Calu3 (cell line): ENCODE data around the gene GPR62. TPM values are rescaled to one million over a fixed set of nuclear protein-coding genes. Genes with fewer than 3 reads are reported as not detected.

Experiments used
- BruUV-seq: library from RNA; stranded (reverse); fragments of 400-500 nt; replicated peaks from 2 replicates; lab custom pipeline; 2021; lab: Mats Ljungman, UMichigan
- CTCF ChIA-PET: fragments of 300-600 bp; sonication (Branson Sonifier 250); formaldehyde crosslinking; loops from one replicate; lab custom pipeline; 2022; ENCODE audit warnings: antibody characterized with exemption; lab: Charles Lee
- DNase-seq: peaks from one replicate; pipeline ENCODE4 v3.0.0; 2022
- H3K27ac Mint-ChIP-seq: one replicate; pipeline ENCODE4 v1.8.0; 2022; ENCODE audit warnings: mixed read lengths; ENCODE audit not compliant: unreplicated experiment
- H3K27me3 Mint-ChIP-seq: one replicate; pipeline ENCODE4 v1.8.0; 2022; ENCODE audit warnings: mixed read lengths; ENCODE audit not compliant: unreplicated experiment
- H3K36me3 Mint-ChIP-seq: one replicate; pipeline ENCODE4 v1.8.0; 2022; ENCODE audit warnings: mild to moderate bottlenecking, moderate library complexity, mixed read lengths; ENCODE audit not compliant: insufficient read depth, unreplicated experiment
- H3K4me1 Mint-ChIP-seq: one replicate; pipeline ENCODE4 v1.8.0; 2022; ENCODE audit warnings: mild to moderate bottlenecking, low read depth, mixed read lengths; ENCODE audit not compliant: unreplicated experiment
- H3K4me3 Mint-ChIP-seq: one replicate; pipeline ENCODE4 v1.8.0; 2022; ENCODE audit warnings: mild to moderate bottlenecking, low read depth, moderate library complexity, mixed read lengths; ENCODE audit not compliant: unreplicated experiment
- H3K9me3 Mint-ChIP-seq: one replicate; pipeline ENCODE4 v1.8.0; 2022; ENCODE audit warnings: low read depth, mixed read lengths; ENCODE audit not compliant: unreplicated experiment
- CTCF ChIP-seq: fragments of 200-600 bp; IDR thresholded peaks from one replicate; pipeline ENCODE4 v1.8.0; 2022; ENCODE audit warnings: antibody characterized with exemption; ENCODE audit not compliant: unreplicated experiment
- intact Hi-C: fragments of 100-400 bp; cut with micrococcal nuclease; formaldehyde crosslinking; loops from one replicate; pipeline ENCODE4 v1.10.0; 2022; ENCODE audit not compliant: unreplicated experiment
- total RNA-seq: library from RNA; stranded (reverse); gene quantifications from 2 replicates; pipeline ENCODE4 v1.2.3, GENCODE V29; 2022

GPR62 gene
- total RNA-seq, 1 experiment from 2014 or later = not detected

GRCh38 chr3:51970606-51971300, 15.6 kb downstream of the GPR62 start:
- H3K9me3 Mint-ChIP-seq = no peaks in the 10 kb centered on the region
- TF ChIP-seq CTCF = no peak
- CTCF ChIA-PET = no interaction called here
- H3K27ac Mint-ChIP-seq = no peak overlapping the region
- DNase-seq = no peak
- H3K4me1 Mint-ChIP-seq = peaks cover 29% of the 10 kb centered on the region
- intact Hi-C loops = no loop called here
- peaks cover 3% of the 10 kb centered on the region for H3K27me3 Mint-ChIP-seq
- BruUV-seq = no TSS peak
- H3K4me3 Mint-ChIP-seq = no peak overlapping the region
- peaks cover 37% of the 10 kb centered on the region for H3K36me3 Mint-ChIP-seq

- H3K36me3 Mint-ChIP-seq = peaks cover 31% of the 10 kb centered on the region
- H3K27me3 Mint-ChIP-seq = no peaks in the 10 kb centered on the region
- no peak overlapping the region for H3K27ac Mint-ChIP-seq
- no peak for TF ChIP-seq CTCF
- no TSS peak for BruUV-seq
- no peaks in the 10 kb centered on the region for H3K9me3 Mint-ChIP-seq
- H3K4me3 Mint-ChIP-seq = no peak overlapping the region
- intact Hi-C loops = no loop called here
- CTCF ChIA-PET = no interaction called here
- DNase-seq = no peak
- H3K4me1 Mint-ChIP-seq = peaks cover 28% of the 10 kb centered on the region
These were observed 16.2 kb downstream of the GPR62 start for GRCh38 chr3:51971350-51971749.

- peak; percentile 20 for TF ChIP-seq CTCF
These were observed 19.2 kb downstream of the GPR62 start for GRCh38 chr3:51974277-51974962.

GRCh38 chr3:51974963-51975851, 20.0 kb downstream of the GPR62 start, which contains the start of gene ABHD14A:
Gene ABHD14A, plus strand, starts transcription at chr3:51975064. Its CDS starts 72 bp downstream, at chr3:51975136.
- Mint-ChIP-seq H3K36me3 (peaks cover 14% of the 10 kb centered on the region), H3K27me3 (no peaks in the 10 kb centered on the region), H3K27ac (peak within 1 kb of the TSS; percentile 91), H3K4me1 (peaks cover 20% of the 10 kb centered on the region), H3K4me3 (peak within 1 kb of the TSS; percentile 99), H3K9me3 (no peaks in the 10 kb centered on the region)
- no peak for TF ChIP-seq CTCF
- peak; percentile 69 for DNase-seq
- CTCF ChIA-PET = interaction anchor here (2.3 to 2.5 kb wide), 2 partner anchors 8 to 33 kb away, joined by 21 to 30 read pairs; partner anchors contain the start of genes ACY1, PARP3 and RRP9
- intact Hi-C loops = loop anchor here (1.0 kb wide), 1 partner anchor 34 kb away; the partner anchor contains the start of gene RRP9
- no TSS peak for BruUV-seq

More at GRCh38 chr3:51974277-51974962, 19.2 kb downstream of the GPR62 start:
- peaks cover 14% of the 10 kb centered on the region for H3K36me3 Mint-ChIP-seq
- CTCF ChIA-PET = interaction anchor here (0.6 to 2.5 kb wide), 5 partner anchors 9 to 255 kb away, joined by 3 to 30 read pairs (median 4); partner anchors contain the start of genes ACY1, PARP3 and RRP9
- no peaks in the 10 kb centered on the region for H3K9me3 Mint-ChIP-seq
- H3K4me3 Mint-ChIP-seq = peak overlapping the region; percentile 99
- BruUV-seq = no TSS peak
- H3K27ac Mint-ChIP-seq = peak overlapping the region; percentile 91
- DNase-seq = no peak
- H3K4me1 Mint-ChIP-seq = peaks cover 21% of the 10 kb centered on the region
- H3K27me3 Mint-ChIP-seq = no peaks in the 10 kb centered on the region
- intact Hi-C loops = loop anchor here (1.0 kb wide), 1 partner anchor 33 kb away; the partner anchor contains the start of gene RRP9
